ENCODE data around the gene RASL10A.

- TF ChIP-seq, protein P1, sequence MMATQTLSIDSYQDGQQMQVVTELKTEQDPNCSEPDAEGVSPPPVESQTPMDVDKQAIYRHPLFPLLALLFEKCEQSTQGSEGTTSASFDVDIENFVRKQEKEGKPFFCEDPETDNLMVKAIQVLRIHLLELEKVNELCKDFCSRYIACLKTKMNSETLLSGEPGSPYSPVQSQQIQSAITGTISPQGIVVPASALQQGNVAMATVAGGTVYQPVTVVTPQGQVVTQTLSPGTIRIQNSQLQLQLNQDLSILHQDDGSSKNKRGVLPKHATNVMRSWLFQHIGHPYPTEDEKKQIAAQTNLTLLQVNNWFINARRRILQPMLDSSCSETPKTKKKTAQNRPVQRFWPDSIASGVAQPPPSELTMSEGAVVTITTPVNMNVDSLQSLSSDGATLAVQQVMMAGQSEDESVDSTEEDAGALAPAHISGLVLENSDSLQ (IDR thresholded peaks at IDR 0.05): no peak
- TF ChIP-seq, protein P2, sequence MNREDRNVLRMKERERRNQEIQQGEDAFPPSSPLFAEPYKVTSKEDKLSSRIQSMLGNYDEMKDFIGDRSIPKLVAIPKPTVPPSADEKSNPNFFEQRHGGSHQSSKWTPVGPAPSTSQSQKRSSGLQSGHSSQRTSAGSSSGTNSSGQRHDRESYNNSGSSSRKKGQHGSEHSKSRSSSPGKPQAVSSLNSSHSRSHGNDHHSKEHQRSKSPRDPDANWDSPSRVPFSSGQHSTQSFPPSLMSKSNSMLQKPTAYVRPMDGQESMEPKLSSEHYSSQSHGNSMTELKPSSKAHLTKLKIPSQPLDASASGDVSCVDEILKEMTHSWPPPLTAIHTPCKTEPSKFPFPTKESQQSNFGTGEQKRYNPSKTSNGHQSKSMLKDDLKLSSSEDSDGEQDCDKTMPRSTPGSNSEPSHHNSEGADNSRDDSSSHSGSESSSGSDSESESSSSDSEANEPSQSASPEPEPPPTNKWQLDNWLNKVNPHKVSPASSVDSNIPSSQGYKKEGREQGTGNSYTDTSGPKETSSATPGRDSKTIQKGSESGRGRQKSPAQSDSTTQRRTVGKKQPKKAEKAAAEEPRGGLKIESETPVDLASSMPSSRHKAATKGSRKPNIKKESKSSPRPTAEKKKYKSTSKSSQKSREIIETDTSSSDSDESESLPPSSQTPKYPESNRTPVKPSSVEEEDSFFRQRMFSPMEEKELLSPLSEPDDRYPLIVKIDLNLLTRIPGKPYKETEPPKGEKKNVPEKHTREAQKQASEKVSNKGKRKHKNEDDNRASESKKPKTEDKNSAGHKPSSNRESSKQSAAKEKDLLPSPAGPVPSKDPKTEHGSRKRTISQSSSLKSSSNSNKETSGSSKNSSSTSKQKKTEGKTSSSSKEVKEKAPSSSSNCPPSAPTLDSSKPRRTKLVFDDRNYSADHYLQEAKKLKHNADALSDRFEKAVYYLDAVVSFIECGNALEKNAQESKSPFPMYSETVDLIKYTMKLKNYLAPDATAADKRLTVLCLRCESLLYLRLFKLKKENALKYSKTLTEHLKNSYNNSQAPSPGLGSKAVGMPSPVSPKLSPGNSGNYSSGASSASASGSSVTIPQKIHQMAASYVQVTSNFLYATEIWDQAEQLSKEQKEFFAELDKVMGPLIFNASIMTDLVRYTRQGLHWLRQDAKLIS (CRISPR knock-in tag; IDR thresholded peaks at IDR 0.05): no peak
- TF ChIP-seq, protein P3, sequence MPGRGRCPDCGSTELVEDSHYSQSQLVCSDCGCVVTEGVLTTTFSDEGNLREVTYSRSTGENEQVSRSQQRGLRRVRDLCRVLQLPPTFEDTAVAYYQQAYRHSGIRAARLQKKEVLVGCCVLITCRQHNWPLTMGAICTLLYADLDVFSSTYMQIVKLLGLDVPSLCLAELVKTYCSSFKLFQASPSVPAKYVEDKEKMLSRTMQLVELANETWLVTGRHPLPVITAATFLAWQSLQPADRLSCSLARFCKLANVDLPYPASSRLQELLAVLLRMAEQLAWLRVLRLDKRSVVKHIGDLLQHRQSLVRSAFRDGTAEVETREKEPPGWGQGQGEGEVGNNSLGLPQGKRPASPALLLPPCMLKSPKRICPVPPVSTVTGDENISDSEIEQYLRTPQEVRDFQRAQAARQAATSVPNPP (IDR thresholded peaks at IDR 0.05; ENCODE audit: borderline replicate concordance, insufficient read depth, insufficient read length): no peak
- TF ChIP-seq, protein P4, sequence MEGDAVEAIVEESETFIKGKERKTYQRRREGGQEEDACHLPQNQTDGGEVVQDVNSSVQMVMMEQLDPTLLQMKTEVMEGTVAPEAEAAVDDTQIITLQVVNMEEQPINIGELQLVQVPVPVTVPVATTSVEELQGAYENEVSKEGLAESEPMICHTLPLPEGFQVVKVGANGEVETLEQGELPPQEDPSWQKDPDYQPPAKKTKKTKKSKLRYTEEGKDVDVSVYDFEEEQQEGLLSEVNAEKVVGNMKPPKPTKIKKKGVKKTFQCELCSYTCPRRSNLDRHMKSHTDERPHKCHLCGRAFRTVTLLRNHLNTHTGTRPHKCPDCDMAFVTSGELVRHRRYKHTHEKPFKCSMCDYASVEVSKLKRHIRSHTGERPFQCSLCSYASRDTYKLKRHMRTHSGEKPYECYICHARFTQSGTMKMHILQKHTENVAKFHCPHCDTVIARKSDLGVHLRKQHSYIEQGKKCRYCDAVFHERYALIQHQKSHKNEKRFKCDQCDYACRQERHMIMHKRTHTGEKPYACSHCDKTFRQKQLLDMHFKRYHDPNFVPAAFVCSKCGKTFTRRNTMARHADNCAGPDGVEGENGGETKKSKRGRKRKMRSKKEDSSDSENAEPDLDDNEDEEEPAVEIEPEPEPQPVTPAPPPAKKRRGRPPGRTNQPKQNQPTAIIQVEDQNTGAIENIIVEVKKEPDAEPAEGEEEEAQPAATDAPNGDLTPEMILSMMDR (IDR thresholded peaks at IDR 0.05 in 2 of 3, conservative IDR thresholded peaks at IDR 0.05 in 1 of 3; ENCODE audit: insufficient read depth in 2 of 3, low read depth in 1 of 3, low read length in 3 of 3): peak; percentile 63 to 75 (median 65); a peak in 5 of 6 replicates
- TF ChIP-seq ZNF280B (CRISPR knock-in tag; IDR thresholded peaks at IDR 0.05) (no peak), KDM4B (IDR thresholded peaks at IDR 0.05; ENCODE audit: borderline replicate concordance in 2 of 2, low read depth in 1 of 2) (no peak), SIN3A (IDR thresholded peaks at IDR 0.05; ENCODE audit: borderline replicate concordance in 2 of 2, control insufficient read depth in 1 of 2, low read depth in 2 of 2, low read length in 2 of 2) (peak in 1 of 2 experiments; percentile 36; a peak in 1 of 4 replicates), POLR2A (conservative IDR thresholded peaks at IDR 0.05) (peak; percentile 67), GATA2 (CRISPR knock-in tag; IDR thresholded peaks at IDR 0.05) (no peak), MLLT1 (IDR thresholded peaks at IDR 0.05) (no peak), ZNF584 (CRISPR knock-in tag; IDR thresholded peaks at IDR 0.05; ENCODE audit: low read depth) (no peak)
- TF ChIP-seq, protein P5, sequence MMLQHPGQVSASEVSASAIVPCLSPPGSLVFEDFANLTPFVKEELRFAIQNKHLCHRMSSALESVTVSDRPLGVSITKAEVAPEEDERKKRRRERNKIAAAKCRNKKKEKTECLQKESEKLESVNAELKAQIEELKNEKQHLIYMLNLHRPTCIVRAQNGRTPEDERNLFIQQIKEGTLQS (IDR thresholded peaks at IDR 0.05): no peak
- TF ChIP-seq, protein P5 (CRISPR knock-in tag; conservative IDR thresholded peaks at IDR 0.05): no peak
Observed at GRCh38 chr22:29306175-29306834, 9.2 kb downstream of the RASL10A start, which contains the start of gene GAS2L1.

All from K562 (cell line).